Hepatocyte (in vitro differentiated cells): ENCODE results near the gene RPL18A. TPM values are rescaled to one million over a fixed set of nuclear protein-coding genes. Genes with fewer than 3 reads are reported as not detected.

Source experiments
- DNase-seq: peaks from one replicate; pipeline ENCODE4 v3.0.0-alpha.2; 2016; ENCODE audit warnings: low spot score
- H2AFZ ChIP-seq: fragments of 200-600 bp; sonication (generic); 2 replicates; pipeline ENCODE4 v1.6.0; 2016; ENCODE audit warnings: antibody characterized with exemption, mild to moderate bottlenecking
- H3K27ac ChIP-seq: fragments of 200-600 bp; sonication (generic); 2 replicates; pipeline ENCODE4 v1.5.1; 2016; ENCODE audit warnings: mild to moderate bottlenecking
- H3K27me3 ChIP-seq: fragments of 200-600 bp; sonication (generic); 2 replicates; pipeline ENCODE4 v1.6.1; 2016
- H3K36me3 ChIP-seq: fragments of 200-600 bp; sonication (generic); replicated peaks from 2 replicates; pipeline ENCODE4 v1.5.1; 2016; ENCODE audit warnings: low read depth; ENCODE audit not compliant: insufficient read depth
- H3K4me1 ChIP-seq: fragments of 200-600 bp; sonication (generic); 2 replicates; pipeline ENCODE4 v1.5.1; 2016; ENCODE audit warnings: mild to moderate bottlenecking, moderate library complexity; ENCODE audit not compliant: insufficient read depth
- H3K4me2 ChIP-seq: fragments of 200-600 bp; sonication (generic); 2 replicates; pipeline ENCODE4 v1.6.0; 2016
- H3K4me3 ChIP-seq: fragments of 200-600 bp; sonication (generic); 2 replicates; pipeline ENCODE4 v1.5.1; 2016; ENCODE audit warnings: mild to moderate bottlenecking
- H3K79me2 ChIP-seq: fragments of 200-600 bp; sonication (generic); 2 replicates; pipeline ENCODE4 v1.6.0; 2017; ENCODE audit warnings: mild to moderate bottlenecking
- H3K9me2 ChIP-seq: fragments of 200-600 bp; sonication (generic); replicated peaks from 2 replicates; pipeline ENCODE4 v1.6.0; 2017; ENCODE audit warnings: mild to moderate bottlenecking; ENCODE audit not compliant: insufficient read depth
- H3K9me3 ChIP-seq: fragments of 200-600 bp; sonication (generic); 2 replicates; pipeline ENCODE4 v1.5.1; 2016; ENCODE audit warnings: low read depth, mild to moderate bottlenecking
- H4K20me1 ChIP-seq: fragments of 200-600 bp; sonication (generic); 2 replicates; pipeline ENCODE4 v1.6.0; 2016; ENCODE audit warnings: mild to moderate bottlenecking; ENCODE audit not compliant: insufficient read depth, poor library complexity, severe bottlenecking
- EZH2 ChIP-seq: fragments of 200-600 bp; sonication (generic); IDR thresholded peaks from 2 replicates; pipeline ENCODE4 v1.6.1; 2016; ENCODE audit warnings: antibody characterized with exemption, mild to moderate bottlenecking, borderline replicate concordance
- EZH2phosphoT487 ChIP-seq: fragments of 200-600 bp; sonication (generic); IDR thresholded peaks from one replicate; pipeline ENCODE4 v1.6.1; 2018; ENCODE audit warnings: antibody characterized with exemption, mild to moderate bottlenecking, low read depth, moderate library complexity; ENCODE audit not compliant: unreplicated experiment, severe bottlenecking
- WGBS: methylation state at CpG from one replicate; pipeline ENCODE4 v1.1.6; 2016; ENCODE audit warnings: low lambda C conversion rate; ENCODE audit errors: missing lambda C conversion rate; 5-methylcytosine and 5-hydroxymethylcytosine counted together
- polyA plus RNA-seq: library from polyadenylated mRNA; unstranded; fragments of >200 nt; fragmentation: Nextera tagmentation; extraction: Ambion mirVana; gene quantifications from 2 replicates; pipeline ENCODE4 v1.2.1, GENCODE V29; 2016
- small RNA-seq: library from RNA; depleted of rRNA; stranded (forward); fragments of <200 nt; gene quantifications from one replicate; pipeline ENCODE3, GENCODE V24; 2014
- total RNA-seq: library from RNA; depleted of rRNA; stranded (reverse); fragments of >200 nt; gene quantifications from 2 replicates; pipeline ENCODE4 v1.2.3, GENCODE V29; 2014
- TF ChIP-seq, protein P1 (sequence below): fragments of 200-600 bp; sonication (generic); IDR thresholded peaks from 2 replicates; pipeline ENCODE4 v1.5.1; 2016; ENCODE audit warnings: antibody characterized with exemption, mild to moderate bottlenecking; ENCODE audit not compliant: poor library complexity

The RPL18A gene
- total and polyA plus RNA-seq, 2 experiments from 2014 or later, result 646 to 1,114 TPM

DNA sequence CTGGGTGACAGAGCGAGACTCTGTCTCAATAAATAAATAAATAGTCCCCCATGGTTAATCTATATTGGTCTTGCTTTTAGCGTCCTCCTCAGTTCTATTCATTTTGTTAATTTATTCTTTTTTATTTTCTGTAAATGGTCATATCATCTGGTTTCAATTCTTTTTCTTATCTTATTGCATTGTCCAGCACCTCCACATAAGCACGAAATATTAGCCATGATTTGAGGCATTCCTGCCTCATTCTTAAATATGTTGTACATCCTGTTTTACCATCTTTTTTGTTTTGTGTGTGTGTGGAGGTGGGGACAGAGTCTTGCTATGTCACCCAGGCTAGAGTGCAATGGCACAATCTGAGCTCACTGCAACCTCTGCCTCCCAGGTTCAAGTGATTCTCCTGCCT lies 48.5 kb downstream of the RPL18A start:
- TF ChIP-seq, protein P1, sequence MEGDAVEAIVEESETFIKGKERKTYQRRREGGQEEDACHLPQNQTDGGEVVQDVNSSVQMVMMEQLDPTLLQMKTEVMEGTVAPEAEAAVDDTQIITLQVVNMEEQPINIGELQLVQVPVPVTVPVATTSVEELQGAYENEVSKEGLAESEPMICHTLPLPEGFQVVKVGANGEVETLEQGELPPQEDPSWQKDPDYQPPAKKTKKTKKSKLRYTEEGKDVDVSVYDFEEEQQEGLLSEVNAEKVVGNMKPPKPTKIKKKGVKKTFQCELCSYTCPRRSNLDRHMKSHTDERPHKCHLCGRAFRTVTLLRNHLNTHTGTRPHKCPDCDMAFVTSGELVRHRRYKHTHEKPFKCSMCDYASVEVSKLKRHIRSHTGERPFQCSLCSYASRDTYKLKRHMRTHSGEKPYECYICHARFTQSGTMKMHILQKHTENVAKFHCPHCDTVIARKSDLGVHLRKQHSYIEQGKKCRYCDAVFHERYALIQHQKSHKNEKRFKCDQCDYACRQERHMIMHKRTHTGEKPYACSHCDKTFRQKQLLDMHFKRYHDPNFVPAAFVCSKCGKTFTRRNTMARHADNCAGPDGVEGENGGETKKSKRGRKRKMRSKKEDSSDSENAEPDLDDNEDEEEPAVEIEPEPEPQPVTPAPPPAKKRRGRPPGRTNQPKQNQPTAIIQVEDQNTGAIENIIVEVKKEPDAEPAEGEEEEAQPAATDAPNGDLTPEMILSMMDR, result no peak
- TF ChIP-seq EZH2 (no peak), EZH2phosphoT487 (no peak)
- no peaks in the 10 kb centered on the region for H3K36me3 ChIP-seq
- no peaks in the 10 kb centered on the region for H4K20me1 ChIP-seq
- no peaks in the 10 kb centered on the region for H3K9me3 ChIP-seq
- H2AFZ ChIP-seq, result no peak overlapping the region
- no peak overlapping the region for H3K27ac ChIP-seq
- H3K4me1 ChIP-seq, result no peaks in the 10 kb centered on the region
- H3K79me2 ChIP-seq, result no peaks in the 10 kb centered on the region
- H3K9me2 ChIP-seq, result no peaks in the 10 kb centered on the region
- H3K4me3 ChIP-seq, result no peak overlapping the region
- H3K27me3 ChIP-seq, result no peaks in the 10 kb centered on the region
- no peak overlapping the region for H3K4me2 ChIP-seq
- 92% methylated on average over 3 of the region's 3 CpGs for WGBS
- DNase-seq, result no peak

DNA sequence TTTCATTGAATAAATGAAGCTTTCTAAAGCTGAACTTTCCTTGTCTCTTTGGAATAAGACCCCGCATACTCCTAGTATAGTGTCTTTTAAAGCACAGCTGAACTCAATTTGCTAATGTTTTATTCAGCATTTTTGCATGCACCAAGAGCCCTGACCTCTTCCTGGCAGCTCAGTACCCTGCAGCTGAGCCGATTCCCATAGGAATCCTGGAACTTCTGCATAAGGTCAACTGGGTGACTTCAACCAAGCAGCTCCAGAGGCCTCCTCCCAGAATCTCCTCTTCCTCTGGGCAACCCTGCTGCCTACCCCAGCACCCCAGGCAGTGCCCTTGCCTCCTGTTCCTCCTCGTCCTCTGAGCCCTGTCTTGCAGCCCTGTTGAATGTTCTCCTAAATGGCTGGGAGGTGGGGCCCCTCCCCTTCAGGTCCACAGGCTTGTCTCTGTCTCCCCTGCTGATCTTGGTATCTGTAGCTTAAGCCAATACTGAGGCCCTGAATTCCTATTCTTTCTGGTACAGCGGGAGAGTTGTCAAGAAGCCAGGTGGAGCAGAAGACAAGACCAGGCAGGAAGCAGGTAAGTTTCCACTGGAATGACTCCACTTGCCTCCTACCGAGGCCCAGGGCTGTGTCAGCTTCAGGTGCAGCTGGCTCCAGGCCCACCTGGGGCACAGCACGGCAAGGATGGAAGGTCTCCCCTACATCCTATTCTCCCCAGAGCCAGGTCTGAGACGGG lies 49.5 kb downstream of the RPL18A start:
- no peaks in the 10 kb centered on the region for H3K9me2 ChIP-seq
- H3K4me2 ChIP-seq, result no peak overlapping the region
- no peak for TF ChIP-seq EZH2
- TF ChIP-seq, protein P1, result no peak
- TF ChIP-seq EZH2phosphoT487, result no peak
- H3K4me3 ChIP-seq, result no peak overlapping the region
- H3K79me2 ChIP-seq, result no peaks in the 10 kb centered on the region
- no peaks in the 10 kb centered on the region for H4K20me1 ChIP-seq
- DNase-seq, result no peak
- H3K9me3 ChIP-seq, result no peaks in the 10 kb centered on the region
- H3K36me3 ChIP-seq, result no peaks in the 10 kb centered on the region
- no peak overlapping the region for H2AFZ ChIP-seq
- WGBS, result 56% methylated on average over 7 of the region's 7 CpGs
- no peak overlapping the region for H3K27ac ChIP-seq
- H3K27me3 ChIP-seq, result no peaks in the 10 kb centered on the region
- H3K4me1 ChIP-seq, result no peaks in the 10 kb centered on the region

DNA sequence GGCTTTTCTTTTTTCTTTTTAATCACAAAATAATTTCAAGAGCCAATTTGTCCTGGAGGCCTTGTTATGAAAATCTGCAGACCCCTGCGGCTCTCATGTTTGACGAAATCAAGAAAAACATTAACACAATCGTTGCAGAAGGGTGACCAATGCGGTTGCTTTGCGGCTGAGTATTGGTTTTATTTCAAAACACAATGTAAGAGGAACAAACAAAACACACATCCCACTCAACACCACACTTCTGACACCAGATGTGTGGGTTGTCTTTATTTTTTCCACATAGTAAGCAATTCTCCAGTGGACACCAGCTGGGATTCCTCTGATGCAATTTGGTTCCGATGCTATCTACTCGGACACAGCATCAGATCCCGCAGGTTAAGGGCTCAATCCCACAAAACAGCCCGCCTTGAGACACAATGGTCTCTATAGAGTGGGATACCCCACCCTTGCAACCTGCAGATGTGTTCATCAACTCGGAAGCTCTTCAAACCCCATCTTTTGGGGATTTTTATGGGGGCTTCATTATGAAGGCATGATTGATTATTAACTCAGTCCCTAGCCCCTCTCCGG lies 51.2 kb downstream of the RPL18A start:
- Histone ChIP-seq H3K4me1 (no peaks in the 10 kb centered on the region), H3K4me3 (no peak overlapping the region), H3K4me2 (no peak overlapping the region), H3K27me3 (no peaks in the 10 kb centered on the region), H2AFZ (no peak overlapping the region), H3K79me2 (no peaks in the 10 kb centered on the region), H4K20me1 (no peaks in the 10 kb centered on the region), H3K9me2 (no peaks in the 10 kb centered on the region), H3K27ac (no peak overlapping the region), H3K9me3 (no peaks in the 10 kb centered on the region), H3K36me3 (no peaks in the 10 kb centered on the region)
- 88% methylated on average over 11 of the region's 11 CpGs for WGBS
- TF ChIP-seq EZH2, result no peak
- no peak for TF ChIP-seq EZH2phosphoT487
- TF ChIP-seq, protein P1, result no peak
- DNase-seq, result no peak

Small RNA genes lying within 50 kb of the gene (small RNA-seq; reads per million reads assigned to genes)
- gene SNORA68, result not detected

Other genes starting within 250 kb of the RPL18A start
- 0.08 and 0.10 TPM in 2 replicates for gene UNC13A, start 171.6 kb upstream of the RPL18A start, total RNA-seq
- gene UNC13A, start 171.6 kb upstream of the RPL18A start, polyA plus RNA-seq, result 0.21 TPM in 1 of 2 replicates, not detected in the other
- 7.7 and 9.5 TPM in 2 replicates for gene MAP1S, start 140.4 kb upstream of the RPL18A start, total RNA-seq
- gene MAP1S, start 140.4 kb upstream of the RPL18A start, polyA plus RNA-seq, result 37.1 and 52.7 TPM in 2 replicates
- 2.1 and 2.2 TPM in 2 replicates for gene FCHO1, start 108.4 kb upstream of the RPL18A start, total RNA-seq
- gene FCHO1, start 108.4 kb upstream of the RPL18A start, polyA plus RNA-seq, result 1.9 and 2.3 TPM in 2 replicates
- gene B3GNT3, start 64.8 kb upstream of the RPL18A start, total RNA-seq, result 19.1 and 22.6 TPM in 2 replicates
- gene B3GNT3, start 64.8 kb upstream of the RPL18A start, polyA plus RNA-seq, result 14.6 and 16.7 TPM in 2 replicates
- gene INSL3, start 38.4 kb upstream of the RPL18A start, total RNA-seq, result not detected in 2 replicates
- 0.21 and 0.35 TPM in 2 replicates for gene INSL3, start 38.4 kb upstream of the RPL18A start, polyA plus RNA-seq
- gene JAK3, start 11.9 kb upstream of the RPL18A start, total RNA-seq, result 2.2 and 3.2 TPM in 2 replicates
- gene JAK3, start 11.9 kb upstream of the RPL18A start, polyA plus RNA-seq, result 3.0 and 3.6 TPM in 2 replicates
- 0.03 TPM in 1 of 2 replicates, not detected in the other for gene SLC5A5, start 12.0 kb downstream of the RPL18A start, total RNA-seq
- gene SLC5A5, start 12.0 kb downstream of the RPL18A start, polyA plus RNA-seq, result not detected in 2 replicates
- gene CCDC124, start 73.1 kb downstream of the RPL18A start, total RNA-seq, result 19.4 and 25.4 TPM in 2 replicates
- gene CCDC124, start 73.1 kb downstream of the RPL18A start, polyA plus RNA-seq, result 97.7 and 105 TPM in 2 replicates
- 2.4 and 3.3 TPM in 2 replicates for gene KCNN1, start 107.2 kb downstream of the RPL18A start, total RNA-seq
- gene KCNN1, start 107.2 kb downstream of the RPL18A start, polyA plus RNA-seq, result 3.2 and 3.3 TPM in 2 replicates
- 4.5 and 5.5 TPM in 2 replicates for gene ARRDC2, start 148.3 kb downstream of the RPL18A start, total RNA-seq
- 3.9 and 7.4 TPM in 2 replicates for gene ARRDC2, start 148.3 kb downstream of the RPL18A start, polyA plus RNA-seq
- not detected in 2 replicates for gene IL12RB1, start 227.0 kb downstream of the RPL18A start, total RNA-seq
- gene IL12RB1, start 227.0 kb downstream of the RPL18A start, polyA plus RNA-seq, result not detected in 2 replicates
- gene MAST3, start 237.9 kb downstream of the RPL18A start, total RNA-seq, result 5.5 and 9.7 TPM in 2 replicates
- gene MAST3, start 237.9 kb downstream of the RPL18A start, polyA plus RNA-seq, result 10.3 and 11.1 TPM in 2 replicates